ENCODE measurements around the gene INSIG2.

Gene INSIG2

GRCh38 chr2:118088051-118089024, at the start of gene INSIG2:
Gene INSIG2 (plus strand): TSS chr2:118088471. CDS start chr2:118096557, 8,086 bp downstream.
- DNase-seq (ENCODE audit: low read depth in 3 of 3): peak; percentile 85 to 88 (median 87)

DNA sequence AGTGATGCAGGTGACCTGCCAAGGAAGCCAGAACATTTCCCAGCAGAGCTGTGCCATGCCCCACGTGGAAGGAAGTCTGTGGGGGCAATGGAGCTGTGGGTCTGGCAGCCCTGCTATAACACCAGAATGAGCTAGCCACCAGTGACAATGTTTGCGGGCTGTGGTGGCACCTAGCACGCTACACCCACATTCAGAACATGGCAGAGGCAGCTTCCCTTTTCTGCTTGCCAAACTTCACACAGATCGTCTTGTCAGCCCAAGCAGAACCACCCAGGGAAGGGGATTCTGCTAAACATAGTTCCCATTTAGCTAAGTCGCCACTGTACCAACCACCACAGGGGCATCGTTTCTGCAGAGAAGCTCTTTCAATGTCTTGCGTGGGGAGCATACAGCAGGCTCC, 47.4 kb upstream of the INSIG2 start:
- DNase-seq (ENCODE audit: low read depth in 3 of 3): no peak

- no peak for DNase-seq (ENCODE audit: low read depth in 3 of 3)
These were observed 44.1 kb upstream of the INSIG2 start for GRCh38 chr2:118044103-118044716.

DNA sequence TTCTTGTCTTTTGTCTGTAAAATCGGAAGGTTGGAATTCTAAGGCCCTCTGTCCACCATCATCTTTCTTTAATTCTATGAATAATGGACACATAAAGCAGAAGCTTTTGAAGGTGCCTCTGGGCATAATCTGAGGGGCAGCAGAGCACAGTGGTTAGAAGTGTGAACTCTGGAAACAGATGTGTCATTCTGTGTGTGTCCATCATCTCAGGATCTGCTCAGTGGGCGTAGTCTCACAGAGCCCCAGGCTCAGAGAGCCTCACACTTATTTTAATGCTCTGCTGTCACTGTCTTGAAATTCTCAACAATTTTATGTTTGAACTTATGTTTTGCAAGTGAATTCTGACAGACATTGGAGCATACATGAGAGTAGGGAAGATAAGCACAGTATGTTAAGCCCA, 43.4 kb upstream of the INSIG2 start:
- DNase-seq (ENCODE audit: low read depth in 3 of 3): no peak

GRCh38 chr2:118045286-118045685, 43.0 kb upstream of the INSIG2 start:
- DNase-seq (ENCODE audit: low read depth in 3 of 3): no peak

GRCh38 chr2:118046634-118047210, 41.5 kb upstream of the INSIG2 start:
- DNase-seq (ENCODE audit: low read depth in 3 of 3): no peak

GRCh38 chr2:118047380-118047826, 40.9 kb upstream of the INSIG2 start:
- DNase-seq (ENCODE audit: low read depth in 3 of 3): no peak

DNA sequence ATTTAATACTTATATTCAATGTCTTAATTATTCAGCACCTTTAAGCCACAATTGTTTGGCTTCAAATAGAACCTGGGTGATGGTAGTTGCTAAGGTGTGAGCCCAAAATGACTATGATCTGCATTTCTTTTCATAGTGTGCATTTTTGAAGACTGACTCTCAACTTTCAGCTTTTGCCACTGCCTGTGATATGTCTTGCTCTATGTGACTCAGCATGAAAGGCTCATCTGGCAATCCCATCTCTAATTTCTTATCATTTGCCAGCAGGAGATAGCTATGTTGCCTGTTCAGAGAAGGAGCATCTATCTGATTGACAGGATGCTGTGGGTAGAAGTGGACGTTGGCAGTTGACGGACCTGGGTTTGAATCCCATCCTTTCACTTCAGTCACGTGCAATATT, 39.9 kb upstream of the INSIG2 start:
- no peak for DNase-seq (ENCODE audit: low read depth in 3 of 3)

- DNase-seq (ENCODE audit: low read depth in 3 of 3): no peak
These were observed 39.0 kb upstream of the INSIG2 start for GRCh38 chr2:118049140-118049815.

DNA sequence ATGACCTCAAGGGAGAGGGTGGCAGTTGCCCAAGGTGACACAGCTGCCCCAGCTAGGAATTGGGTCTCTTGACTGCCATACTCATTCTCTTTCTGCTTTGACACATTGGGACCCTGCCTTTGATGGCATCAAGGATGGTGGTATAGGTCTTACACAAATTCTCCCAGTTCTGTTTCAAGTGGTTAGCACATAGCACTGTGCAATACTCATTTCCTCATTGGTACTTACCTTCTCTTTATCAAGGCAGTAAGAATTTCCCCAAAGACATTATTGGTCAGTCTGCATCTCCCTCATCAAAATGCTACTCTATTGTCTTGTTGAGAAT, 38.5 kb upstream of the INSIG2 start:
- DNase-seq (ENCODE audit: low read depth in 3 of 3): no peak

DNA sequence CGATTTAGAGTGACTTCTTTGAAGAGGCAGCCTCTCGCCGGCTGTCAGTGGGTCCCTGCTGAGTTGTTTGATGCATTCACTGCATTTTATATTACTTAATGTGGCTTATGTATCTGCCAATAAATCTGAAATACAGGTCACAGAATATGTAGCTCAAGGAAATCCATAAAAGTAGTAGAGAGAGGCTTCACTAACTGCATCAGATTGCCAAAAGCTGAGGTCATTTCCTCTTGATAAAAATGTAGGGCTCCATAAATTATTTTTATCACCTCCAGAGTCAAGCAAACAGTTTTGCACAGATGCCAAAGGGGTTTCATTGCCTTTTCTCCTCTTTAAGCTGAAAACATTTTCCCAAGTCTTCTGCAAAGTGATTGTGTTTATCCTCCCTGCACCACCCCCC, 37.9 kb upstream of the INSIG2 start:
- DNase-seq (ENCODE audit: low read depth in 3 of 3): no peak

- DNase-seq (ENCODE audit: low read depth in 3 of 3): no peak
These were observed 37.3 kb upstream of the INSIG2 start for GRCh38 chr2:118050974-118051373.

DNA sequence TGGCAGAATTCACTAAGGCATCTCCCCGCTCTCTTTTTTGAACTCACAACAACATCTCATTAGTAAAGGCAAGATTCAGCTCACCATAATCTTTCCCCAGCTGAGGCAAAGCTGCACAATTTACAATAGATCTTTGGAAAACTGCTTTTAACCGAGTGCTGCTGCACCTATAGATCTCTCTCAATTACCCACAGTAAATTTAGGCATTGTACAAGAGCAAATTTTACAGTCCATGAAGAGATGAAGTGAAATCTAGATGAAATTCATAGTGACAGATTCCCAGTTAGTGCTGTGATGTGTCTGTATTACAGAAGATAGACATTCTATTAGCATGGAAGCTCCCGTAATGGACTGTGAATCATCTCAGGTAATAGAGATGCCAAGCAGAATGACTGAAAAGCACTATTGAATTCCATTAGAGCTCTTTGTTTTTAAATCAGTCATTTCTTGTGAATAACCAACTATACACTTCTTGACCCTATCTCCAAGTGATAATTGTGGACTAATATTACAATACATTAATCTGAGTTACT, 36.4 kb upstream of the INSIG2 start:
- DNase-seq (ENCODE audit: low read depth in 3 of 3): no peak

GRCh38 chr2:118052474-118052873, 35.8 kb upstream of the INSIG2 start:
- DNase-seq (ENCODE audit: low read depth in 3 of 3): no peak

GRCh38 chr2:118053681-118054080, 34.6 kb upstream of the INSIG2 start:
- no peak for DNase-seq (ENCODE audit: low read depth in 3 of 3)

DNA sequence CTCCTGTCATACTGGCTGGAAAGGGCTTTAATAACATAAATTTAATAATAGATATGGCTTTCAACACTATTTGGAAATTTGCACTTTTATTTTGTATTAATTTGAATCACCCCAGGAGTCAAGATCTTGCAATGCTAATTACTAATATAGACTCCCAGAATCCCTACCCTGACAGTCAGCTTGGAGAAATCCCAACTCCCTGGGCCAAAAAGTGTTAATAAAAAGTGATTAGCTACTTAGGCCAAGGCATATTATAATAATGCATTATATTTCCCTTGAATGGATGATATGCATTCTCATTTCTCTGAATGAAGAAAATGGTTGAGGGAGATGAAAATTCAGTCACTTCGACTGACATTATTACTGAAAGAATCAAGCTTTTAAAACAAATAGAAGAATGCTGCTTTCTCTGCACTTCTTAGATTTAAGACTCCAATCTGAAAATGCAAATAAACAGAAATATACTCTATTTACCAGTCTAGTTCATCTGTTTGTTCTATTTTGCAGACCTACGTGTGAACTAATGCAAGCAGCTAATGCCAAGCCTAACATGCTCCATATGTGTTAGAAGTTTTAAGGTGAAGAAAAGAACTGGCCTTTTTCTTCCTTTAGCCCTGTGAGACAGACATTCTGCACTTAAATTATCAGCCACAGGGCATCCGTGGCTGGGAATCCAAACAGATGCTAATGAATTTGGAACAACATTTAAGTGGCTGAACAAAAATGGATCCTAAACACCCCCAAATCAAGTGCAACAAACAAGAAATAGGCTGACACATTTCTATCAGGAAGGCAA, 33.9 kb upstream of the INSIG2 start:
- DNase-seq (ENCODE audit: low read depth in 3 of 3): no peak

DNA sequence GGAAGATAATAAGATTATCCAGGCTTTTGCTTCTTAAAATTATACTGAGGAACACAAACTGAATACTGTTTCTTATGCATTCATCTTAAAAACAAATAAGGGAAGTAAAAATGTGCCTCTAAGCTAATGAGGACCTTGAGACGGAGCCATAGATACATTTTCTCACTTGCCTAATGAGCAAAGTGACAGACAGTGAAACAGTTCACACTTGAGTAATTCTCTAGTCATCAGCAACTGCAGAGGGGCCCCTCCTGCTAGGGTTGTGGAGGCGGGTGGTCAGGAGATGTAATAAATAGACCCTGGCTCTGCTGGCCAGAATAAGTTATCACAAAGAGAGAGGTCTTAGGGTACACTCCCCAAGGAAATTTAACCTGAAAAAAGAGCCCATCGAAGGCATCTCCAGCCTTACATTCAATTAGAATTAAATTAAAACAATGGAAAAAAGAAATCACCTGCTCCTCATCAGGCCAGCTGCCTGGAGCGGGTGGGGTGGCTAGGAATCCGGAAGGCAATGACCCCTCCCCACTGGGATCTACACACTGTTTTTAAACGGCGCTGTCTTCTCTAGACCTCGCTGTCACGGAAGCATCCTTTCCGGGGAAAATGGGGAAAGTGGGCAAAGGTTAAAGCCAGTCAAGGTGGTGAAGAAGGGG, 32.6 kb upstream of the INSIG2 start:
- no peak for DNase-seq (ENCODE audit: low read depth in 3 of 3)

GRCh38 chr2:118056165-118056534, 32.1 kb upstream of the INSIG2 start:
- no peak for DNase-seq (ENCODE audit: low read depth in 3 of 3)

- no peak for DNase-seq (ENCODE audit: low read depth in 3 of 3)
These were observed 31.5 kb upstream of the INSIG2 start for GRCh38 chr2:118056801-118057200.

- no peak for DNase-seq (ENCODE audit: low read depth in 3 of 3)
These were observed 29.3 kb upstream of the INSIG2 start for GRCh38 chr2:118058951-118059350.
